ENCODE measurements around the gene TNFRSF21.
"Not testable (repeated sequence)": the region's sequence is repeated elsewhere in the genome, so short reads cannot be mapped to it uniquely, and the experiment has no call there.

The TNFRSF21 gene

DNA sequence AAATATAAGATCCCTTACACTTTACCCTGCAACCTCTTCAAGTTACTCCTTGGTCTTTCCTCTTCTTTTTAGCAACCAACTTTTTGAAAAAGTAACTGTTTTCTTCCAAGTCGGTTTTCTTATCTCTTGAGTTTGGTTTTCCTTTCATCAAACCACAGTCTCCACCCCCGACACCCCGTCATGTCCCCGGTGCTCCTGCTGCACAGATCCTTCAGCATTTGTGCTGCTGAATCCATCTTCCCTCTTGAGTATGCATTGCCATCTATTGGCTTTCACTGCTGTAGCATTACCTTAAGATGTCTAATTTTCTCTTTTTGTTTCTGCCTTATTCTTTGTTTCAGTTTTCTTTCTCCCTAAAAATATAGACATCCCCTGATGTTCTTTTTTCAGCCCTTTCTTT lies 11.9 kb upstream of the TNFRSF21 start:
- DNase-seq, result no peak

DNA sequence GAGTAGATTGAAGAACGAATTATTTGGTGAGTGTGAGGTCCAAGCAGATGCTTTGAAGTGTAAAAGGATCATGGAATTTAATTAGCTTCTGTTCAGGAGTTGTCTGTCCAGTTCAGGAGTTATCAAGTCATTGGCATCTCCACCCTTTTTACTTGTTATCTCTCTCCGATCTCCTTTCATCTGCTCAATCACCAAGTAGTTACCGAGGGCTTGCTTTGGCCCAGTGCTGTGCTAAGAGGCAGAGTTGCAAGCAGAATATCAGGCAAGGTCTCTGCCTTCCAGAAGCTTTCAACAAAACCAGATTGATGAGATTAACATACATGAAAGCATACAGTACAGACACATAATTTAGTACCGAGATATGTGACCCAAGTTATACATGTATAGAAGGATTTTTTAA lies 10.2 kb upstream of the TNFRSF21 start:
- DNase-seq, result no peak

DNA sequence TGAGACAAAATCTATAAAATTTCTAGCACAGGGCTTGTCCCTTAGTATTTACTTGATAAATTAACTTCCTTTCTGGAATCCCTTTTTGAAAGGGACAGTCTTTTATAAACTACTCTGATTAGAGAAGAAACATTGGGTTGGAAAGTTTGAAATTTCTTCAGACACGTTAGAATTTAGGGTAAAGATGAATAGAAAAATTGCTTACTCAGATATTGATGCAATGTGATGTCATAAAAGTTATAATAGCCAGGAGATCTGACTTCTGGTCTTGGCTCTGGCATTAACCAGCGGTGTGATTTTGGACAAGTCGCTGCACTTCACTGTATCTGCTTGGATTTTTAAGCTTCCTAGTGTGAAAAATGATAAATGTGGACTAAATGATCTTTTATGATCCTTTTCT lies 9.7 kb upstream of the TNFRSF21 start:
- DNase-seq, result no peak

DNA sequence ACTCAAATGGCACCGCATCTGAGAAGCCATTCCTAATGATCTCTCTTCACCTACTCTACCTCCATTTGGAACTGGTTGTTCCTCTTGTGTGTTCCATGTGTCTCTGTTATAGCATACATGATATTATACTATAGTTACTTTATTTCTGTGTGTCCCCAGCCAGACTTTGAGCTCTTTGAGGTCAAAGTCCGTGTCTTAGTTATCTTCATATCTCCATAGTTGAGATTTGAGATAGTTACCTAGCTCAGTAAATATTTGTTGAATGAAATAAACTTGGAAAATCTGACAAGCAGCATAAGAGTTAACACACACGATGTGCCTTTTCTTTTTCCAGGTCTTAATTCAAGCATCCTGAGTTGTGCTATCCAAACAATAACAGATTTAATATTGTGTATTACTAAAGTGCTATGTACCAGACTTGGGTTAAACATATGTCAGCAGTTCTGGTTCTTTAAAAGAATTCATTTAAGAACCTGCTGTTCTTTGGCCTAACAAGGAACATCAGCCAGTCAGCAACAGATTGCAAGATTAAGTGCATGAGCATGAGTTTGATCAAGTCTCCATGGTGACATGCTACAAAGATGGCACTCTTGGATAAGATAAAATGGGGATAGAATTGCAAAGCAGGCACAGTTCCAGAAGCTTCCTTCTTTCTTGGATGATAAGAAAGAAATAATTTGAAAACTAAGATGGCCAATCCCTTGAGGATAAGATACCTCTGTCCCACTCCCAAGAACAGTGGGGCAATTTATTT lies 8.7 kb upstream of the TNFRSF21 start:
- DNase-seq, result no peak

DNA sequence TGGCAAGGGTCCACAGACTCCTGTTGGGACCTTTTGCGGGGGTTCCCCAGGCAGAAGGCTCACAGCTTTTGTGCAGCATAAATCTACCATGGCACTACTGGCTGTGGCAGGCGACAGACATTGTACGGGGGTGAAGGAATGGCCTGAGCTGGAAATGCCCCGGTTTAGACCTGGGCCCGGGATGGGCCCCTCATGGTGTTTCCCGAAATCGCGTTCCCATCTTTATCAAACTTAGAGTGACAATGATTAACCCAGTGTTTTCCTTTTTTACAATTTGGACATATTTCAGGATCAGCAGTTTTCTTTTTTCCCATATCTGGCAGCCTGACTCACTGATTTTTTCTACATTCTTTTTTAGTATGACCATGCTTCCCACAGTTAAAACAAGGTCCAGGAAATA lies 5.5 kb upstream of the TNFRSF21 start:
- not testable (repeated sequence) for DNase-seq

DNA sequence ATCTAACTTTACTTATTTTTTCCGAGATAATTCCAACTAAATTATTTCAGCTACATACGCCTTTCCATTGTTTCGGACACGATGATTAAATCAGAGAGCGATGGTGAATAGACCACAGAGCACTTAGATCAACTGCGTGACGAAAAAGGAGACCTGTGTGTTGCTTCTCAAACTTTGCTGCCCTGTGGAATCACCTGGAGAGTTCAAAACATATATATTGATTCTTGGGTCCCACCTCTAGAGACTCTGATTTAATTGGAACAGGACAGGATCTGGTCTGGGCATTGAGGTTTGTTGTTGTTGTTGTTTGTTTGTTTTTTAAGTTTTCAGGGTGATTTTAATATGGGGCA lies 401 bp upstream of the TNFRSF21 start:
- DNase-seq, result no peak

DNA sequence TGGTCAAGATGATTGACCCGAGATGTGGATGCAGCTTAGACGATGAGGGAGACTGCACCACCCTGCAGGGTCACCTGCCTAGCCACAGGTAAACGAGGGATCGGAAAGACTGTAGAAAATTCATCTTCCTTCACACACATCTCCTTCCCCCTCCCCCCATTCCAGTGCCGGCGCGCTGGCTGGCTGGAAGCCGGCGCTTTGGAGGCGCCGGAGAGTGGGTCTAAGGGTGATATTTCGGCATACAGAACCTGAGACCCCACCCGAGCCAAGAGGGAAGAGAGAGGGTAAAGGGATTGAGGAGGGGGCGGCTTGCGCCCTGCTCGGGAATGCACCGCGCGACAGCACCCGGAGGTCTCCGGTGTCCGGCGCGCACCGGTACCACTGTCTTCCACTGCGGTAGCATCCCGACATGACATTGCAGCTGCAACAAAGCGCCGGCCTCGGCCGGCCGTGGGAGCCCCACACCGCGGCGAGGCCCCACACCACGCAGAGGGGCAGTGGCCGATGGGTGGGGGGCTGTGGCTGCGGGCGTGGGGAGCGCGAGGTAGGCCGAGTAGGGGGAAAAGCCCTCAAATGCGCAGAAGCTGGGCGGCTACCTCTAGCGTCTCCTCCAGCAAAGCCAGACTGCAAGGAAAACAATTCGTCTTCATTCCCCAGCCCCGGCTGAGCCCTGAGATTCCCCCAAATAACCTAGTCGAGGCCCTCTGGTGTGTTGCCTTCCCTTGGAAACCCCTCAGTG lies 984 bp downstream of the TNFRSF21 start:
- DNase-seq, result no peak

DNA sequence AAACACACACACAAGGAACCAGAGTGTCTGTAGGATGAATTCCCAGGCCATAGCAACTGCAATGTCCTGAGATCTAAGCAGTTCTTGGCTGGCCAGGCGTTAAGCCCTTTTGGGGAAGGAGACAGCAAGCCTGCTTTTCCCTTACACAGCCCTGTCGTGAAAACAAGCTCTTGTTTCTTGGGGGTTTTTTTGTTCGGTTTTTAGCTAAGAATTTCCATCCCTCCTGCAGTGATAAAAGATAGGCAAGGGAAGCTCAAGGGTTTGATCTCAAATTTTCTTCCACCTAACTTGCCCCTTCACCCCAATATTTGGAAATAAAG lies 1.5 kb downstream of the TNFRSF21 start:
- DNase-seq, result no peak

DNA sequence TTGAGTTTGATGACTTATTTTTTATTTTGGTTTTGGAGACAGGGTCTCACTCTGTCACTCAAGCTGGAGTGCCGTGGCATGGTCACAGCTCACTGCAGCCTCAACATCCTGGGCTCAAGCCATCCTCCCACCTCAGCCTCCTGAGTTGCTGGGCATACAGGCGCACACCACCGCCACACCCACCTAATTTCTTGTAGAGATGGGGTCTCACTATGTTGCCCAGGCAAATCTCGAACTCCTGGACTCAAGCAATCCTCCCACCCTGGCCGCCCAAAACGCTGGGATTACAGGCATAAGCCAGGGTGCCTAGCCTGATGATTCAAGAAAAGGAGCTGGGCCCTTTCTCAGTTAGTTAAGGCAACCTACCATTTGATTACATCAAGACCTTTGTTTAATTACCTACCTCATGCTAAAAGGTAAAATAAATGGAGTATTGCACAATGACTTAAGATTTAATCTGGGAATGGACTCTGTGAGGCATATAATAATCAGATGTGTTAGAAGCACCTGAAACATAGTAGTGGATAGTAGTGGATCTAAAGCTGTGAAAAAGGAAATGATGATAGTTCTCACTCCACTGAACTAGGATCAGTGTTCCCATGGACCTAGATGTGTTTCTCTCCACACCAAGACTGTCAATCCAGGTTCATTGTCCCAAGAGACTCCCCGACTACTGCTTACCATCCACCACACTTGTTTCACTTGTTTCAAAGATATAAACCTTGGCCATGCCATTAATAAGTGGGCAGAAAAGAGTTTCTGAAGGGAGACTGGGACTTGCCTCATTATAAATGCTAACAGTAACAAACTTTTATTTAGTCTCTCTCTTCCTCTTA lies 2.1 kb downstream of the TNFRSF21 start:
- DNase-seq, result no peak

DNA sequence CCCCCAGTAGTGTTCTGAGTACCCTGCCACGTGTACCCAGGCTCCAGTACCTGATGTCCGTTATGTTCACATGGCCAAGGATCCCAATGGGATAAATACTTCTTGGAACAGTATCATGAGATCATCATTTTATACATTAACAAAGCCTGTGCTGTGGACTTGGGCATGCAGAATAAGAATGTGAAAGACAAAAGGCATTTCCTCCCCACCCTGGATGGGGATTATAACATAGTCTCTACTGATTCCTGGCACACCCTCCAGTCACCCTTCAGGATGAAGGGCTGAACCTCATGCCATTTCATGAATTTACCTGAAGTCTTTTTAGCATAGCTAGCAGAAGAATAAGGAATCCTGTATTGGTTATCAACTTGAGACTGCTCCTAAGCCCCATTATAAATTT lies 2.8 kb downstream of the TNFRSF21 start:
- DNase-seq, result no peak

DNA sequence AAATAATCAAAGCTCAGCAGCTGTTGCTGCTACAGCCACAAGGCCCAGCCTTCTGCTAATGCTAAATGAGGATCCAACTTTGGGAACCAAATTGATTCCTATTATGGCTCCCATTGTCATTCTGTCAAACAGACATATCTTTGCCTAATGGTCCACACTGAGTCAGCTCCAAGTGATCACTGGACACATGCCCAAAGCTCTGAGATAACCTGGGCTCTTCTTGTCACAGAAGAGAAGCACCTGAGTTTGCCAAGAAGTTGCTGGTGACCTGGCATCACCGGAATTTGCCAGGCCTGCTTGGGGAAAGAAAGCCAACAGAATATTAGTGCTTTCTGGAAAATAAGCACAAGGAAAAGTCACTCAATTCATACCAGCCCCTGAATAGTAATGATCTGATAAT lies 5.8 kb downstream of the TNFRSF21 start:
- DNase-seq, result no peak

DNA sequence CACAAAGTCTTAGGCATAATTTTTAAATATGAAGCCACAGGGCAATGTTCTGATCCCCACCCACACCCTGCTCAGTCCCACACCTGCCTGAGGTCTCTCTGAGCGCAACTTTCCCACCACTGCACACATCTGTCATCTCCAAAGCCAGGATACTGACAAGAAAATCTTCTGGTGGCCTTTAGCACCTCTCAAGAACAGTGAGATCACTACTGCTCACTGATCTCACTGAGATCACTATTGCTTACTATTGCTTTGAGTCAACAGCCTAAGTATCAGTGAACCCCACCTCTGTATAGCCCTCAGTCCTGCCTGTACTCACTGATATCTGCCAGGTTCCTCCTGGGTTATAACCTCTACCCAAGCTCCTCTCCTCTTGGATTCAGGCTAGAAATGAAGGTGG lies 6.4 kb downstream of the TNFRSF21 start:
- DNase-seq, result no peak

DNA sequence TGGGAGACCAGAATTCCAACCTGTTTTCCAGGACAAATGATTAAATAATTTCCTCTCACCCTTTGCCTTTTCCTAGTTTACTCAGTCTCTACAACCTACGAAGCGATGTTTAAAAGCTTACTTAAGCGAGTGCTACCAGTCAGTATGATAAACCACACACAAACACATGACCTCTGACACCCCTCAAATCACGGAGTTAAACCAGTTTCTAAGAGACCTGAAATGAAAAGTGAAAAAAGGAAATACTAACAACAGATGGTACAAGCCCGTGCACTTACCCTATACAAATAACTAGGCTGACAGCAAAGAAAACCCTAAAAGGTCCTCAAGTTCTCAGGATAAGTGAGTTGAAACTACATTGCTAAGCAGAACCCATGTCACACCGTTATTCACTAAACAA lies 7.7 kb downstream of the TNFRSF21 start:
- no peak for DNase-seq

DNA sequence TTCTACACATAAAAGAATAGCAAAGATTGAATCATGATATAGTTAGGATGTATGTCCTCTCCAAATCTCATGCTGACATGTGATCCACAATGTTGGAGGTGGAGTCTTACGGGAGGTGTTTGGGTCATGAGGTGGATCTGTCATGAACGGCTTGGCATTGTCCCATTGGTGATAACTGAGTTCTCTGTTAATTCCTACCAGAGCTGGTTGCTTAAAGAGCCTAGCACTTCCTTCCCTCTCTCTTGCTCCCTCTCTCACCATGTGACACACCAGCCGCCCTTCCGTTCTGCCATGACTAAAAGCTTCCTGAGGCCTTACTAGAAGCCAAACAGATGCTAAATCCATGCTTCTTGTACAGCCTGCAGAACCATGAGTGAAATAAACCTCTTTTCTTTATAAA lies 8.3 kb downstream of the TNFRSF21 start:
- no peak for DNase-seq

DNA sequence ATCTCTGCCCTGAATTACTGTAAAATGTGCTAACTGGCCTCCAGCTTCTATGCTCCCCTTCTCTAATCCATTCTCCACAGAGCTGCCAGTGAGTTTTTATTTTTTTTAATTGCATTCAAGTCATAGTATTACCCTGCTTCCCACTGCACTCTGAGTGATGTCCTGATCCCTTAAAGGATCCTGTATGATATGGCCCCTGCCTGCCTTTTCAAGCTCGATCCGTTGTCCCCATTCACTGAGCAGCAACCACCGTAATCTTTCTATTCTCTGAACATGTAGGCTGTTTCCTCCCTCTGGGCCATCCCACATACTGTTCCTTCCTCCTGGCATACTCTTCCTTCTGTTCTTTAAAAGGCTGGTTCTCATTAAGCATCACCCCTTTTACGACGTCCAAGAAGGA lies 9.3 kb downstream of the TNFRSF21 start:
- no peak for DNase-seq

DNA sequence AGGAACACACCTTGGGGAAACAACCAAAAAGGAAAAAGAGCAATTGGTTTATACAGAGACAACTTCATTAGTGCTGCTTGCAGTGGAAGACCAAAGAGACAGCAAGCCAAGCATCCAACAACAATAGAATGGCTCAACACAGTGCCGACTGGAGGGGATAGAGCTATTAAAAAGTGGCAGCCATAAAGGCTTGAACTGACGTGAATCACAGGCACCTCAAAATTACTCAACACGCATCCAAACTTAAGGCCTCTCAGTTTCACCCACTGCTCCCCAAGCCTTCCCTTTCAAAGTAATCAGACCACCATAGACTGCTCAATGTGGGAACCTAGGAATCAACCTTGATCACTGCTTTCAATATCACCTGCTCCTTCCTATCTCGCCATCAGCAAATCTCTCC lies 9.7 kb downstream of the TNFRSF21 start:
- no peak for DNase-seq

DNA sequence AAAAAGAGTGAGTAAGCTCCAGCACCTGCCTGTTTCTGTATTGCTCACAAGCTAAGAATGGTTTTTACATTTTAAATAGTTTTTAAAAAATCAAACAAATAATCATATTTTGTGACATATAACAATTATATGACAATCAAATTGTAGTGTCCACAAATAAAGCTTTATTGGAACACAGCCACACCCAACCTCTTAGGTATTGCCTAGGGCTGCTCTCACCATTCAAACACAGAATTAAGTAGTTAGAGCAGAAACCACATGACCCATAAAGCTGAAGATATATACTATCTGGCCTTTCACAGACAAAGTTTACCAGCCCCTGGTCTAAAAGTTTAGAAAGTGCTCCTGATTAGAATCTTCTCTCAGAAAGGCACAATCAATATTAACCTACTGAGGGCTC lies 11.2 kb downstream of the TNFRSF21 start:
- no peak for DNase-seq

DNA sequence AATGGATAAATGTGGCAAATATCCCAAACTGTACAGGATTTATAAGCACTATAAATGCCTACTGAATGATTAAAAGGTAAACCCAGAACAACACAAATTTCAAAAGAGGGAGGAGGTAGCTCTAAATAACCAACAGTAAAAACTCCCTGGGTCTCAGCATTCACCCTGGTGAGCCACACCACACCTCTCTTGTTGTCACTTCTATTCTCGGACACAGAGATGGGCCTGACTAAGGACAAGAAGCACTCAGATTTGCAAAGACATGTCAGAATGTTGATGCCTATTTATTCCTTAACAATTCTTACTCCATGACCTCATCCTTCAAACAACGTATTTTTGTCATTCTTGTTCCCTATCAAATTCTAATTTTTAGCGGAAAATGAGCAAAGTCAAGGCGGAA lies 14.7 kb downstream of the TNFRSF21 start:
- no peak for DNase-seq

DNA sequence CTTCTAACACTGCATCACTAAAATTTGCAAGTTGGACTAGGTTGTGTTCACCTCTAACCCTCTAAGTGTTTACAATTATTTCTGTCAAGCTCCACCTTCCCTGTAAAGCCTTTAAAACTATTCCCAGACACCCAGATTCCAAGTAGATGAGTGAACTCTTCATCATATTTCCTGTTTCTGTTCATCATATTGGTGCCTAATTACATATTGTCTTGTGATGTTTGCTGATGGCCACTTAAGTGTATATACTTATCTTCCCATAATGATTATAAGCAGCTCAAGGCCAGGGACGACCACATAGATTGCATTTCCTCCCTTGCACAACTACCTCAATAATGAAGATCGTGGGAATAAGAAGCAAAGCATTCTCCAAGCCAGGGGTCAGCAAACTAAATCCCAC lies 16.8 kb downstream of the TNFRSF21 start:
- no peak for DNase-seq

DNA sequence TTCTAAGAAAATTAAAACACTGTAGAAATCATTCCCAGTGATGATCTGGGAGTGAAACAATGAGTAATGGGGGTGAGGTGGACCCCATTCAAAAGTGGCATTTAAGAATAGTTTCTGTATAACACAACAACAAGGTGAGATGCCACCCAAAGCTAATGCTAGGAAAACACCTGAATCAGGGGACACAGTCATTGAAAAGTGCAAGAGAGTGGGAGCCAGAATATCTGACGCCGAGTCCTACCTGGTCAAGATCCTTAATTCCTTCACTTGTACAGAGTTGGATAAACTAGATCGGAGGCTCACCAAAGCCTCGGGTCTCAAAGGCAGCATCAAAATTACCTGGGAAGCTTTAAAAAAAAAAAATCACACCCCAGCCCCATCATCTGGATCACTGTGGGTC lies 17.7 kb downstream of the TNFRSF21 start:
- no peak for DNase-seq

DNA sequence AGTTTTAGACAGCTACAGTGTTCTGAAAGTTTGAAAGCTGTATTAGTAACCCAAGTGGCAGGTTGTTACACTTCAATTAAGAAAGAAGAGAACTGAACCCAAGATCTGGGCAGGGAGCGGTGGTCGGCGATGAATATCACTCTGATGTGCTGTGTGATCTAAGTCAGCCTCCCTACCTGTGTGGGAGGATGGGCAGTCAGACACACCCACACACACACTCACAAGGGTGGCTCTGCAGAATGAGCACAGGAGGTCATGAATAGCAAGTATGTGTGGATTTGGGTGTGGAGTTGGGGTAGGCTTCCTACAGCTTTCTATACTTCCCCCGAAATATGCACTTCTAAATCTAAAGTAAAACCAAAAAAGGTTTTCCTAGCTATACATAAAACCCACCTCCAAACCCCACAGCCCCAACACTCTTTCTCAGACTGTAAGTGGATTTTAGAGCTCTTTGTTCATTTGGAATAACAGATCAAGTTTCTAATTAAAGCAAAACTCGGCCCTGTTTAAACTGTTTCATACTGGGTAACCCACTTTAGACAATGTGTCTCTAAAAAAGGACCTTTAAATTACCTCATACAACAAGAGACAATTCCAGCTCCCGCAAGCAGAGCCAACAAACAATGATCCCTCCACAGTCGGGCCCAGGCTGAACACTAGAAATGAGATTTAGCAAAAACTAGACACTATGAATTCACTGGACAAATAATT lies 19.4 kb downstream of the TNFRSF21 start:
- DNase-seq, result no peak

DNA sequence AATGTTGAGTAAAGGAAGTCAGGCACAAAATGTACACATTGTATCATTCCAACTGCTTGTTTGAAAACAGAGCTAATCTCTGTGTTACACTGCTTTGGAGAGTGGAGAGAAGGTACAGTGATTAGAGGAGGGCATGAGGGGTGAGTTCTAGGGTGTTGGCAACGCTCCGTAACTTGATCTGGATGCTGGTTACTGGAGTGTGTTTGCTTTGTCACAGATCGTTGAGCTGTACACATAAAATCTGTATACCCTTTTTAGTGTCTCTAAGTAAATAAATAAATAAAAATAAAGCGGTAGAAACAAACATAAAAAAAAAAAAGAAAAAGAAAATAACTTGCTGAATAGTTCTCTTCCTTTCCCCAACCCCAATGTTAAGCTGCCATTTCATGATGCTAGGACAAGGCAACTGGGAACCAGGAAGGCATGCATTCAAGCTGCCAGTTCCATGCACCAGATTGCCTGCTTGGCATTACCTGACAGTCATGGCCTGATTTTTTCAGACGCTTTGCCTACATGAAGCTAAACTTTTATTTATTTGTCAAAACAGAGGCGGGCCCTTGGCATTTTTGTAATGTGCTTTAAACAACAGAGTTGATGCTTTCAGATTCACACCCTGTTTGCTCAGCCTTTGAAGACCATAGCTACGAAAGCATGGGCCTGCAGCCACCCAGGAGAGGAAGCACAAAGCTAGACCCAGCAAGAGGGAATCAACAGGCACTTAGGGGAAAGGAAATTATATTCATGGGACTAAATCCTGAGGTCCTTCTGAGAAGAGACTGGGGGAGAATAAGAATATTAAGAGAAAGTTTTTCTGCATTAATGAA lies 21.2 kb downstream of the TNFRSF21 start:
- DNase-seq, result no peak

DNA sequence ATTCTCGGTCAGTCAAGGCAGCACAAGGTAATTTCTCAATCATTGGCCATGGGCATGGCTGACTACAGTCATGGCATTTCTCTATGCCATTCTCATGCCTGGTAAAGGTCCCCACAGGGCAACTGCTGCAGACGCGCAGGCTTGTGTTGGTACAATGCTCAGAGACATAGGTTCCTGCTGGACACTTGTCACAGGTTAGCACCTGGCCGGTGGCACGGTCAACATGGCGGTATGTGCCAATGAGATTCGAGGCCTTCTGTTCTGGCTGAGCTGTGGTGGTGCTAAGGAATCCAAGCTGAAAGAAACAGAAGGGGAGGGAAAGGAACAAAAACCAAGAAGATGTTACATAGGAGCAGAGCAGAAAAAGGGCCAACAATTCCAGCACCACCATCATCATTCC lies 23.4 kb downstream of the TNFRSF21 start:
- DNase-seq, result no peak
